Measurements from ENCODE around the gene LGMN.

DNA sequence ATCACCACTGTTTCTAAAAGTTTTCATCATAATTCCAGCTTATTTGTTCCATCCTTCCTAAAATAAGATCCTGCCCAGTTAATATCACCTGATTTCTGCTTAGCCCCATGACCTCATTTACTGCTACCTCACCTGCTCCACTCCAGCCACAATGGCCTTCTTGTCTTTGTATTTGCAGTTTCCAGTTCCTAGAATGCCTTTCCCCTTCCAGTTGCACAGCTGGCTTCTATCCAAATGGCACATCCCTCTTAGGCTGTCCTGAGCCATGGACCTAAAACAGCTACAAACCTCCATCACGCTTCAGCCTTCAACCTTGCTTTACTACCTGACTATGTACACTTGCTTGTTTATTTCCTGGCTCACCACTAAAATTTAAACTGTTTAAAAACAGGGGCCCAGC is 6.5 kb upstream of the LGMN start:
- TF ChIP-seq, protein P1, sequence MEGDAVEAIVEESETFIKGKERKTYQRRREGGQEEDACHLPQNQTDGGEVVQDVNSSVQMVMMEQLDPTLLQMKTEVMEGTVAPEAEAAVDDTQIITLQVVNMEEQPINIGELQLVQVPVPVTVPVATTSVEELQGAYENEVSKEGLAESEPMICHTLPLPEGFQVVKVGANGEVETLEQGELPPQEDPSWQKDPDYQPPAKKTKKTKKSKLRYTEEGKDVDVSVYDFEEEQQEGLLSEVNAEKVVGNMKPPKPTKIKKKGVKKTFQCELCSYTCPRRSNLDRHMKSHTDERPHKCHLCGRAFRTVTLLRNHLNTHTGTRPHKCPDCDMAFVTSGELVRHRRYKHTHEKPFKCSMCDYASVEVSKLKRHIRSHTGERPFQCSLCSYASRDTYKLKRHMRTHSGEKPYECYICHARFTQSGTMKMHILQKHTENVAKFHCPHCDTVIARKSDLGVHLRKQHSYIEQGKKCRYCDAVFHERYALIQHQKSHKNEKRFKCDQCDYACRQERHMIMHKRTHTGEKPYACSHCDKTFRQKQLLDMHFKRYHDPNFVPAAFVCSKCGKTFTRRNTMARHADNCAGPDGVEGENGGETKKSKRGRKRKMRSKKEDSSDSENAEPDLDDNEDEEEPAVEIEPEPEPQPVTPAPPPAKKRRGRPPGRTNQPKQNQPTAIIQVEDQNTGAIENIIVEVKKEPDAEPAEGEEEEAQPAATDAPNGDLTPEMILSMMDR (IDR thresholded peaks at IDR 0.05), result no peak
- TF ChIP-seq POLR2A (IDR thresholded peaks at IDR 0.05), result no peak
